ENCODE data around the gene PPP1R1C.
A peak's percentile ranks its signal among the peaks of the same experiment; 100 is the strongest.
"Not testable (repeated sequence)": the region's sequence is repeated elsewhere in the genome, so short reads cannot be mapped to it uniquely, and the experiment has no call there.

The PPP1R1C gene

GRCh38 chr2:181985632-181986205, at the start of gene PPP1R1C:
TSS of gene PPP1R1C (plus strand) at chr2:181985853. CDS start at chr2:181986111, 258 bp downstream.
- DNase-seq (ENCODE audit: low read depth): no peak

GRCh38 chr2:181937473-181937872, 48.2 kb upstream of the PPP1R1C start:
- DNase-seq (ENCODE audit: low read depth): no peak

- no peak for DNase-seq (ENCODE audit: low read depth)
These were observed 42.1 kb upstream of the PPP1R1C start for GRCh38 chr2:181943411-181944124.

GRCh38 chr2:181944164-181944913, 41.3 kb upstream of the PPP1R1C start:
- no peak for DNase-seq (ENCODE audit: low read depth)

GRCh38 chr2:181944914-181945291, 40.8 kb upstream of the PPP1R1C start:
- no peak for DNase-seq (ENCODE audit: low read depth)

GRCh38 chr2:181946444-181947127, 39.1 kb upstream of the PPP1R1C start:
- DNase-seq (ENCODE audit: low read depth): no peak

- DNase-seq (ENCODE audit: low read depth): no peak
These were observed 38.4 kb upstream of the PPP1R1C start for GRCh38 chr2:181947273-181947672.

- no peak for DNase-seq (ENCODE audit: low read depth)
These were observed 37.4 kb upstream of the PPP1R1C start for GRCh38 chr2:181948227-181948626.

- no peak for DNase-seq (ENCODE audit: low read depth)
These were observed 36.6 kb upstream of the PPP1R1C start for GRCh38 chr2:181949047-181949446.

GRCh38 chr2:181952404-181953226, 33.0 kb upstream of the PPP1R1C start:
- DNase-seq (ENCODE audit: low read depth): no peak

- DNase-seq (ENCODE audit: low read depth): peak; percentile 41
These were observed 31.6 kb upstream of the PPP1R1C start for GRCh38 chr2:181953881-181954537.

- DNase-seq (ENCODE audit: low read depth): no peak
These were observed 31.1 kb upstream of the PPP1R1C start for GRCh38 chr2:181954538-181954883.

GRCh38 chr2:181955010-181955409, 30.6 kb upstream of the PPP1R1C start:
- DNase-seq (ENCODE audit: low read depth): no peak

GRCh38 chr2:181955866-181956265, 29.8 kb upstream of the PPP1R1C start:
- not testable (repeated sequence) for DNase-seq (ENCODE audit: low read depth)

GRCh38 chr2:181957668-181958067, 28.0 kb upstream of the PPP1R1C start:
- DNase-seq (ENCODE audit: low read depth): no peak

- DNase-seq (ENCODE audit: low read depth): no peak
These were observed 26.9 kb upstream of the PPP1R1C start for GRCh38 chr2:181958726-181959125.

- DNase-seq (ENCODE audit: low read depth): no peak
These were observed 26.1 kb upstream of the PPP1R1C start for GRCh38 chr2:181959508-181959907.

GRCh38 chr2:181961167-181961566, 24.5 kb upstream of the PPP1R1C start:
- DNase-seq (ENCODE audit: low read depth): not testable (repeated sequence)

- DNase-seq (ENCODE audit: low read depth): no peak
These were observed 23.5 kb upstream of the PPP1R1C start for GRCh38 chr2:181962142-181962541.

GRCh38 chr2:181970160-181970794, 15.4 kb upstream of the PPP1R1C start:
- DNase-seq (ENCODE audit: low read depth): no peak

- DNase-seq (ENCODE audit: low read depth): no peak
These were observed 14.6 kb upstream of the PPP1R1C start for GRCh38 chr2:181971032-181971431.

Measured in stimulated activated CD8-positive, alpha-beta memory T cell treated with anti-CD3 and anti-CD28 coated beads, Interleukin-4, amount 100 ng/mL, for 24 hours (primary cell).